GM06990 (cell line): ENCODE results near the gene ZC3H4.

ENCODE experiments used
- DNase-seq: peaks from one replicate; pipeline ENCODE4 v3.0.0-alpha.2; 2011; ENCODE audit not compliant: insufficient read length; ENCODE audit errors: extremely low read depth
- H3K27me3 ChIP-seq: replicated peaks from 2 replicates; pipeline ENCODE4 v1.6.0; 2011; ENCODE audit warnings: low read length; ENCODE audit not compliant: control insufficient read depth, insufficient read depth
- H3K36me3 ChIP-seq: 2 replicates; pipeline ENCODE4 v1.5.1; 2011; ENCODE audit warnings: low read length; ENCODE audit not compliant: control insufficient read depth, insufficient read depth
- H3K4me3 ChIP-seq: replicated peaks from 2 replicates; pipeline ENCODE4 v1.5.1; 2011; ENCODE audit warnings: low read depth, mild to moderate bottlenecking, control low read depth, low read length
- CTCF ChIP-seq: IDR thresholded peaks from 2 replicates; pipeline ENCODE4 v1.5.1; 2011; ENCODE audit warnings: low read length, control low read depth, mild to moderate bottlenecking, inconsistent platforms; ENCODE audit not compliant: insufficient read depth, poor library complexity, severe bottlenecking

The ZC3H4 gene

GRCh38 chr19:47096721-47097120 lies 16.9 kb downstream of the ZC3H4 start:
- Histone ChIP-seq H3K36me3 (peaks cover 6% of the 10 kb centered on the region), H3K4me3 (no peak overlapping the region), H3K27me3 (no peaks in the 10 kb centered on the region)
- no peak for TF ChIP-seq CTCF
- DNase-seq, result no peak

GRCh38 chr19:47096100-47096704 lies 17.4 kb downstream of the ZC3H4 start:
- no peak for DNase-seq
- peaks cover 6% of the 10 kb centered on the region for H3K36me3 ChIP-seq
- H3K4me3 ChIP-seq, result peak overlapping the region; percentile 12; the same call in 1 of the 2 replicates
- no peaks in the 10 kb centered on the region for H3K27me3 ChIP-seq
- TF ChIP-seq CTCF, result no peak

GRCh38 chr19:47095476-47096099 lies 18.0 kb downstream of the ZC3H4 start:
- H3K27me3 ChIP-seq, result no peaks in the 10 kb centered on the region
- H3K36me3 ChIP-seq, result peaks cover 6% of the 10 kb centered on the region
- DNase-seq, result no peak
- TF ChIP-seq CTCF, result no peak
- peak overlapping the region; percentile 12 for H3K4me3 ChIP-seq

- no peak for TF ChIP-seq CTCF
- DNase-seq, result peak; percentile 54
- Histone ChIP-seq H3K36me3 (peaks cover 9% of the 10 kb centered on the region), H3K27me3 (no peaks in the 10 kb centered on the region), H3K4me3 (peak overlapping the region; percentile 19)
Measured at GRCh38 chr19:47094557-47095475, 18.8 kb downstream of the ZC3H4 start.

- no peaks in the 10 kb centered on the region for H3K27me3 ChIP-seq
- TF ChIP-seq CTCF, result peak; percentile 5
- peak; percentile 78 for DNase-seq
- H3K36me3 ChIP-seq, result peaks cover 15% of the 10 kb centered on the region
- H3K4me3 ChIP-seq, result peak overlapping the region; percentile 8; the same call in 1 of the 2 replicates
Measured at GRCh38 chr19:47093841-47094240, 19.7 kb downstream of the ZC3H4 start.
